Esophagus squamous epithelium (tissue), 4 donors: Measurements from ENCODE around the gene CA10.

Source experiments
- CTCF ChIP-seq, 6 experiments: fragments of 450-650 bp in 4 of 6; fragments of 200-600 bp in 2 of 6; sonication (generic) in 2 of 6; IDR thresholded peaks; one replicate each; pipeline ENCODE4 v1.5.1; 2016 to 2019; ENCODE audit warnings: antibody characterized with exemption in 6 of 6, mild to moderate bottlenecking in 4 of 6, moderate library complexity in 4 of 6
- POLR2A ChIP-seq, 4 donors: fragments of 450-650 bp; IDR thresholded peaks; one replicate each; pipeline ENCODE4 v1.6.1; 2017; ENCODE audit warnings: antibody characterized with exemption in 4 of 4, mild to moderate bottlenecking in 4 of 4, moderate library complexity in 3 of 4

GRCh38 chr17:51733166-51733565 is 425.3 kb downstream of the CA10 start:
- TF ChIP-seq CTCF (IDR thresholded peaks at IDR 0.05) = no peak
- TF ChIP-seq POLR2A (IDR thresholded peaks at IDR 0.05) = no peak
